HL-60/S4 treated with retinoic acid at 250 ng/mL for 4 days and 3 days (cell line): ENCODE data around the gene SRA1.

Source experiments
- in situ Hi-C: fragments of 300-500 bp; cut with MboI; formaldehyde crosslinking; loops from 2 replicates; pipeline ENCODE4 v1.7.0; 2022; ENCODE audit warnings: low sequenced_read_pairs

The SRA1 gene

DNA sequence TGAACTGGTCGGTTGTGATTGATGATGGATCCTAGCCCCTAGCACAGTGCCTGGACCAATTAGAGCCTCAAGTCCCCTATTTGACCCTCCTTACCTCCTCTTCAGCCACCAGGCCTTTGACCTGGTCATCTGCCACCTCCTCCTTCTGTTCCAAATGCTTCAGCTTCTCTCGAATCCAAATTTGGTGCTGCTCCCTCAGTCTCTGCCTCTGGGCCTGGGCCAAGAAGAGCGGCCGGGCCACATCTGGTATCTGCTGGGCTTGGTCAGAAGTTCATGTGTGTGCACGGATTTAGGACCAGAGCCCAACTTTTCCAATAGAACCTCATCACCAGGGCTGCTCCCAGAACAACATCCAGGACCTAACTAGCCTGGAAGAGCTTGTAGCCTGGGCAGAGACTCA, 13.8 kb upstream of the SRA1 start:
- in situ Hi-C loops = no loop called here

DNA sequence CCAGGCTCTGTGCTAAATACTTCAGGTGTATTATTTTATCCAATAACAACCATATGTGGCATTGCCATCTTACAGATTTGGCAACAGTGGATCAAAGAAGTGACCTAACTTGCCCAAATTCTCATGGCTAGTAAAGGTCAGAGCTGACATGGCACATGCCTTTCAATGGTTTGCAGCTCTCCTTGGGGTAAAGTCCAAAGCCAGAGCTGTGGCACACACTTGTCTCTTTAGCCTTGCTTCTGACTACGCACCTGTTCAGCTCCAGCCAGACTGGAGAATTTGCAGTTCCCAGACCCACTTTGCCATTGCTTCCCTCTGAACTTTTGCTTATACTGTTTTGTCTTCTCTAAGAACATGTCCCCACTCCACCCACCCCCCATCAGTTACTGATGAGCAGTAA, 13.2 kb upstream of the SRA1 start:
- in situ Hi-C loops = no loop called here

DNA sequence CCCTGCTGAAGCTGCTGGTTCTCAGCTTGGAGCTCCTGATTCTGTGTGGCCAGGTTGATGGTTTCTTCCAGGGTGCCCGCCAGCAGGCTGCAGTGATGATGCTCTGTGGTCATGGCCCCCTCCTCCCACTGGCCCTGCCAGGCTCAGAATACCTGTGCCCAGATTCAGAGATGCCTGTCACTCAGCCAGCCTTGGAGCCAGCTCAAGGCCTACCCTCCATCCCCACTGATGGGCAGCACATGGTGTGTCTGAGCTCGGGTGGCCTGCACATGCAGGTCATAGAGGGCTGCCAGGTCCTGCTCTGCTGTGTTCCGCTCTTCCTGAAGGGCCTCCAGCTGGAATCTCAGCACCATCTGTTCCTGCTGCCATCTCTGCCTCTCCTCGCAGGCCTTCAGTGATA, 12.8 kb upstream of the SRA1 start:
- in situ Hi-C loops = no loop called here

DNA sequence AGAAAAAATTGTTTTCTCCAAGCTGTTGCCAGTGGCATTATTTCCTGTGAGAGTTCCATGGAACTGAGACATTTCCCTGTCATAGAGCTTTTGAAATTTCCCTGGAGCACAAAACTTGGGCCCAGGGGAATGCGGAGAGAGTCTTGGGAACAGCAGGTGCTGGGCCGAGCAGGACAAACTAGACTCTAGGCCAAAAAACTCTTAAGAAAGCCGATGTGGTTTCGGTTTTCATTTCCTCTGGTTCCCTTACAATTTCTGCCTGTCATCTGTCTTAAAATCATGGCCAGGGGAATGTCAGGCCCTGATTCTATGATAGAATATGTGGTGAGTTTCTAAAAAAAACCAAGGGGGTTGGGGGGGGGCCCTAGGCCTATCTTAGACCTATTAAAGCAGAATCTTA, 11.9 kb upstream of the SRA1 start:
- in situ Hi-C loops = no loop called here

DNA sequence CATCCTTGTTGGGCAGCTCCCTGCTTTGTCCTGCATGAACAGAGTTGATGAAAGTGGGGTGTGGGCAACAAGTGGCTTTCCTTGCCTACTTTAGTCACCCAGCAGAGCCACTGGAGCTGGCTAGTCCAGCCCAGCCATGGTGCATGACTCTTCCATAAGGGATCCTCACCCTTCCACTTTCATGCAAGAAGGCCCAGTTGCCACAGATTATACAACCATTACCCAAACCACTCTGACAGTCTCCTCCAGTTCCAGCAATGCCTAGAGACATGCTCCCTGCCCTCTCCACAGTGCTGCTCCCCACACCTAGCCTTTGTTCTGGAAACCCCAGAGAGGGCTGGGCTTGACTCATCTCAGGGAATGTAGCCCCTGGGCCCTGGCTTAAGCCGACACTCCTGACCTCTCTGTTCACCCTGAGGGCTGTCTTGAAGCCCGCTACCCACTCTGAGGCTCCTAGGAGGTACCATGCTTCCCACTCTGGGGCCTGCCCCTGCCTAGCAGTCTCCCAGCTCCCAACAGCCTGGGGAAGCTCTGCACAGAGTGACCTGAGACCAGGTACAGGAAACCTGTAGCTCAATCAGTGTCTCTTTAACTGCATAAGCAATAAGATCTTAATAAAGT, 11.3 kb upstream of the SRA1 start:
- in situ Hi-C loops = no loop called here

DNA sequence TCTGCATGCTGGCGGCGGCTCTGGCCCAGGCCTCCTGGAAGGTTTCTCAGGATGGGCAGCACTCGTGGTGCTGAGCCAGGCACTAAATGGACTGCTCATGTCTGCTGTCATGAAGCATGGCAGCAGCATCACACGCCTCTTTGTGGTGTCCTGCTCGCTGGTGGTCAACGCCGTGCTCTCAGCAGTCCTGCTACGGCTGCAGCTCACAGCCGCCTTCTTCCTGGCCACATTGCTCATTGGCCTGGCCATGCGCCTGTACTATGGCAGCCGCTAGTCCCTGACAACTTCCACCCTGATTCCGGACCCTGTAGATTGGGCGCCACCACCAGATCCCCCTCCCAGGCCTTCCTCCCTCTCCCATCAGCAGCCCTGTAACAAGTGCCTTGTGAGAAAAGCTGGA, 10.6 kb upstream of the SRA1 start:
- in situ Hi-C loops = no loop called here

DNA sequence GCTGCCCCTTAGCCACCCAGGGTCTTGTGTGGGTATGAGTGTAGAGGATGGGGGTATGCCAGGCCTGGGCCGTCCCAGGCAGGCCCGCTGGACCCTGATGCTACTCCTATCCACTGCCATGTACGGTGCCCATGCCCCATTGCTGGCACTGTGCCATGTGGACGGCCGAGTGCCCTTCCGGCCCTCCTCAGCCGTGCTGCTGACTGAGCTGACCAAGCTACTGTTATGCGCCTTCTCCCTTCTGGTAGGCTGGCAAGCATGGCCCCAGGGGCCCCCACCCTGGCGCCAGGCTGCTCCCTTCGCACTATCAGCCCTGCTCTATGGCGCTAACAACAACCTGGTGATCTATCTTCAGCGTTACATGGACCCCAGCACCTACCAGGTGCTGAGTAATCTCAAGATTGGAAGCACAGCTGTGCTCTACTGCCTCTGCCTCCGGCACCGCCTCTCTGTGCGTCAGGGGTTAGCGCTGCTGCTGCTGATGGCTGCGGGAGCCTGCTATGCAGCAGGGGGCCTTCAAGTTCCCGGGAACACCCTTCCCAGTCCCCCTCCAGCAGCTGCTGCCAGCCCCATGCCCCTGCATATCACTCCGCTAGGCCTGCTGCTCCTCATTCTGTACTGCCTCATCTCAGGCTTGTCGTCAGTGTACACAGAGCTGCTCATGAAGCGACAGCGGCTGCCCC, 10.0 kb upstream of the SRA1 start:
- in situ Hi-C loops = no loop called here

DNA sequence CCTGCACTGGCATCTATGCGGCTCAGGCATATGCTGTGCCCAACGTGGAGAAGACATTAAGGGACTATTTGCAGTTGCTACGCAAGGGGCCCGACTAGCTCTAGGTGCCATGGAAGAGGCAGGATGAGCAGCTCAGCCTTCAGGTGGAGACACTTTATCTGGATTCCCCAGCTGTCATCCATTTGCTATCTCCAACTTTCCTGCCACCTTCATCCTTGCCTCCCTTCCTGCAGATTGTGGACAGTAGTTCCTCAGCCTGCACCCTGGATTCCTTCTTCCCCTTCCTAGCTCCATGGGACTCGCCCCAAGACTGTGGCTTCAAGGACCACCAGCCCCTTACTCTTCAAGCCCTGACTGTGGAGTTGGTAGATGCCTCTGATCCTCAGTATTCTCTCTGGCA, 9.4 kb upstream of the SRA1 start:
- in situ Hi-C loops = no loop called here

DNA sequence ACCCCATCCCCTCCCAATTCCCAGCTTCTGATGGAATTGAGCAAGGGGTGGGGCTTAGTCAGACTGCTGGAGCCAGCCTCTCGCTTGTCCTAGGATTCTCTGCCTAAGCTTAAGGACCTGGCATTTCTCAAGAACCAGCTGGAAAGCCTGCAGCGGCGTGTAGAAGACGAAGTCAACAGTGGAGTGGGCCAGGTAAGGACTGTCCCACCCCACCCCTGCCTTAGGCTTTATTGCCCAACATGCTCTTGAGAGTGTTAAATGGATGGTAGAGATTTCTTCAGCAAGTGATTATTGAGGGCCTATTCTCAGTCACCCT, 8.5 kb upstream of the SRA1 start:
- in situ Hi-C loops = no loop called here

DNA sequence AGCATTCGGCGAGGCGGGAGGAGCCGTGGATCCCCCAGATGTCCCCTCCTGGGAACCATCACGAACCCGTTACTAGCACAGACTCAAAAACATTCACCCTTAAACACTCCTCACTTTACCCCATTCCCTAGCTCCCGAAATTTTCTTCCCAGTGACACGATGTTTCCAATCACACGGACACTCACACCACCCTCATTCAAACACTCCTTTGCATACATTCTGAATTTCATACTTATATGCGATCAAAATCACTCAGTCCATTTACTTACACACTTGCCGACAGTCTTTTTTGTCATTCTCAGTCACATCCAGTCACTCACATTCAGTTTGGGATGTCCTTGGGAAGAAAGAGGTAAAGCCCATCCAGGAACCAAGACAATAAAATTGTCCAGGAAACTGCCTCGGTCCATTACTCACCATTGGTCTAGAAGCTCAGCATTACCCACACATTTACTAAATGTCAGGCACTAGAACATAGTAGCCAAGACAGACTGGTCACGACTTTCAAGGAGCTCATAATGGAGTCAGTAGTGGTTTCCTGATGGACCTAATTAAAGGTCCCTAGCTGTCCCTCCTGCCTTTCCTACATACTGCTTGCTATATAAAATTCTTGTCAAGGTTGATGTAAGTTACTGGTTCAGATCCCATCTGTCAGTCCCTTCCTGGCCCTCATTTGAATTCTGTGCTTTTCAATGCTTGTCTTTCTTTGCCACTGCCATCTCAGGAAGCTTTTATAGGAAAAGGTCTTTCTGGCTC, 7.9 kb upstream of the SRA1 start:
- in situ Hi-C loops = no loop called here

DNA sequence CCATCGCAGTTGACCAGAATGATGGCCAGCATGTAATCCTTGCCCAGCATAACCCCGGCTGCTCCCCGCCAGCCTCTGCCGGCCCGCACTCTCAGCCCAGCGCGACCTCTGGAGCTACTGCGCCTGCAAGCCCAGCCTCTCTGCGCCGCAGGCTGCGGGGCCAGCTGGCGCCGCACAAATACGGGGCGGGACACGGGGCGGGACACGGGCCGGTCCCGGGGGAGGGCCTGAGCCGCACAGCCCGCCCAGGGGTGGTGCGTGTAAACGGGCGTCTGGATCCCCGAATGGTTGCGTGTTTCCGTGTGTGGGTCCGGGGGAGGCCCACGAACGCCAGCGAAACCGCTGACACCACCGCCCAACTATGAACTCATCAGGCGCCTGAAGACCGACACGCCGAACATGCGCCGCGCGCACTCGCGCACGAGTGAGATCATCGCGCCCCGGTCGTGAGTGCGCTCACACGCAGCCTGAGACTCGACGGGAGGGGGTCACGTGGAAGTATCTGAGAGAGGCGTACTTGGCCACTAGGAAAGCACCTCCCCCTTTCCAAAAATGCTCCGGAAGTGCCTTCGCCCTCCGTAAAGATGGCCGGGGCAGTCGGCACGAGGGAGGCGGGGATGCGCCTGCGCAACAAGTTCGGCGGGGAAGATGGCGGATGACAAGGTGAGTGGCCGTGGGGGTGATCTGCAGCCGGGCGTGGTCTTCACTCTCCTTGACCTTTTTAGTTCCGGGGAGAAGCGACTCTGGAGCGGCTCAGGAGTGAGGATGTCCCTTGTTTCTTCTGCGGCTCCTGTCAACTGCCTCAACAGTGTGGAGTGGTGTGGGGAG, 7.1 kb upstream of the SRA1 start, which contains the start of the genes APBB3 and SLC35A4:
Gene APBB3 (minus strand): TSS at position 403 of the 828 bp plus-strand sequence. CDS start 353 bp downstream, at position 50.
Gene SLC35A4 (plus strand): TSS at position 633 of the 828 bp plus-strand sequence. CDS start 2,342 bp downstream, outside the sequence.
- in situ Hi-C loops = no loop called here

DNA sequence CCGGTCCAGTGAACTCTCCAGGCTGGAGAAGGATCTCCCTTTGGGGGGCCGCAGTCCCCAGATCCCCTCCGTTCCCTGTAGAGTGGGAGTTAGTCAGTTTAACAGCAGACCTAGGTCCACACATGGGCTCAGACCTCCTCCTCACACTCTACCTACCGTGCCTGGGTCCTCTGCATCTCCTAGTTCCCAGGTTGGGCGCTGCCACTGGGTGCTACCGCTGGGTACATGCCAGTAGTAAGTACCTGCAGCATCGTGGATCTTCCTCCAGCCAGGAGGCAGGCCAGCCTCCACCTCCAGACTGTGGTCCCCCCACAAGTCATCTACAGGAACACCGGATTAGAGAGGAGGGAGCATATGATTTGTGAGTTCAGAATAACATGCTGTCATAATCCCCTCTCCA, 6.3 kb upstream of the SRA1 start:
- in situ Hi-C loops = no loop called here

DNA sequence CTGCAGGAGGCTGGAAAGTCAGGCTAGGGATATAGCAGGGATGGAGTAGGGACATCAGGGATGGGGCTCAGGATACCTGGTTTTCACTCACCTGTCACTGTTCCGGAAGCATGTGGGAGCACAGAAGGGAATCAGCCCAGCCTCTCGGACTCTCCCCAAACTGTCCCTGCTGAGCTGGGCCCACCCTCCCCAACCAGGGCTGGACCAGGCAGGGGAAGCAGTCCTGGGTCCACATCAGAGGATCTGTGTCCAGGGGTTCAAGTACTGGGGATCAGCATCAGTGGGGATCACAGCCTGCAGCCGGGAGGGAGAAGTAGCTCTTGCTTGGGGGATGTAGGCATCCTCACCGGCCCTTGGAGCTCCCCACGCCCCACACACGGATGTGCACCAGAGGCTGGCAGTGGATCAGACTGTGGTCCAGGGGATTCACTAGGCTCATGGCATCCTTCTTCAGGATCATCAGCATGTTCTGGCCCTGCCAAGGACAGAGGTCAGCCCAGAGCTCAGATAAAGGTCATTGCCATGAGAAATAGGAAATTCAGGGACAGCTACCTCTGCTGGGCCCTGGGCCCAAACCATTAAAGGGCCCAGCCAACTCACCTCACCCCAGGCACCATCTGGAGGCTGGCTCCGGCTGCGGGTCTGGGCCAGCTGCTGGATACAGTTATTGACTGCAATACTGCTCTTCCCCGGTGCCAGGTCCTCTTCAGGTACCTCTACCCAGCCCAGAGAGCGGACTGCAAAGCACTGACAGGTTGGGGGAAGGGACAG, 4.7 kb upstream of the SRA1 start:
- in situ Hi-C loops = no loop called here

DNA sequence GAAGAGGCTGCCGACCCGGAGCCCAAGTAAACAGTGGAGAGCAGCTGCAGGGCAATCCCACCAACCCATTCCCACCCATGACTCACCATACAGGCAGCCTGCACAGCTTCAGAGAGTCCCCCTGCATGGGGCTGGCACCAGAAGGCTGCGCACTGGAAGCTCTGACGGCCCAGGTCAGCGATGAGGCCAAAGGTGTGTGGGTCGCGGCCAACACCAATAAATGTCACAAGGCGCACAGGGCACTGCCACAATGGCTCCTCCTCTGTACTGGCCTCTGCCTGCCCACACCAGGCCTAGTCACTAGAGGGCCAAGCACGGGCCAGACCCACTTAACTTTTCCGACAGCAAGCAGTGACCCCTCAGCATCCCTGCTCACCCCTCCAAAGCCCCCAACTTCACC, 3.0 kb upstream of the SRA1 start:
- in situ Hi-C loops = no loop called here

DNA sequence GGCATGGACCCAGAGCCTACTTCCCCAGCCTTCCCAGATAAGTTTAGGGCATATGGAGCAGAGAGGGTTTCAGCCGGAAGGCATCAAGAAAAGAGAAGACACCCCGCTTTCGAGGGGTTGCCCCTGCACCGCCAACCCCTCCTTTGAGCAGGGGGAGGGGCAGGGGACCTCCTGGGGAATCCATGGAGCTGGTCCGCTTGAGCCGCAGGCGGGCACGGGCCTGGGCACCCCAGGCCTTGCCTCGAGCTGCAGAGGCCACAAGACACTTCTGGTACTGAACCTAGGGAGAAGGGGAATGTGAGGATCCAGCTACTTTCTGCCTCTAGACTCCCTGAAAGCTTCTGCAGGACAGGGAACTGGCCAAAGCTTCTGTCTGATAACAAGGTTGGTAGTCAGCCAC, 1.3 kb upstream of the SRA1 start:
- in situ Hi-C loops = no loop called here

DNA sequence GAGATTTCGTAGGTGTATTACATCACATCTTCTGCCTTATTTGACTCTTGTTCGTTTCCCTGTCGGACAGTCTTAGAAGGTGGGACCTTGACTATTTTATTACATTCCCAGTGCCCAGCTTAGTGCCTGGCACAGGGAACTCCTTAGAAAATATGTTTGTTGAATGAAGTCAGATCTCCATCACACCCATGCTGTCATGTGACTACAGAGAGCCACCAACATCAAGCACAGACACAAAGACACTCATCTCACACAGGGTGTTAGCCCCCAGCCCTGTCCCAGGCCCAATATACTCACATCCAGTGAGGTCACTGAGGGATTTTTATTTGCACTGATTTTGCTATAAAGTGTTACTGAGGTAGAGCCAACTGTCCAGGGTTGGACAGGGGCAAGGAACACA, 692 bp upstream of the SRA1 start:
- in situ Hi-C loops = no loop called here

DNA sequence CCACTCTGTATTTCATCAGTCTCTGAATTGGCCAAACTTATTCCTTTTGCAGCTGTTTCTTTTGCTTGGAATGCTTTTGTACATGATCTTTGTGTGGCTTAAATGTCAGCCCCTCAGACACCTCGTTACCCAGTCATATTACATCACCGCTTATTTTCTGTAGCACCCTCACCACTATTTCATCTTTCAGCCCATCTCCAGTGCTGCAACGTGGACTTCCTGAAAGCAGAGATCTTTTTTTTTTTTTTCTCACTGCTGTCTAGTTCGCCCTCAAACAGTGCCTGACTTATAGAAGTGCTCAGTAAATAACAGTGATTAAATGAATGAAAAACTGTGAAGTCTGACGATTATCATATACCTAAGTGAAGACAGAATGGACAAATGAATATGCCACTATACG, 835 bp downstream of the SRA1 start:
- in situ Hi-C loops = no loop called here

DNA sequence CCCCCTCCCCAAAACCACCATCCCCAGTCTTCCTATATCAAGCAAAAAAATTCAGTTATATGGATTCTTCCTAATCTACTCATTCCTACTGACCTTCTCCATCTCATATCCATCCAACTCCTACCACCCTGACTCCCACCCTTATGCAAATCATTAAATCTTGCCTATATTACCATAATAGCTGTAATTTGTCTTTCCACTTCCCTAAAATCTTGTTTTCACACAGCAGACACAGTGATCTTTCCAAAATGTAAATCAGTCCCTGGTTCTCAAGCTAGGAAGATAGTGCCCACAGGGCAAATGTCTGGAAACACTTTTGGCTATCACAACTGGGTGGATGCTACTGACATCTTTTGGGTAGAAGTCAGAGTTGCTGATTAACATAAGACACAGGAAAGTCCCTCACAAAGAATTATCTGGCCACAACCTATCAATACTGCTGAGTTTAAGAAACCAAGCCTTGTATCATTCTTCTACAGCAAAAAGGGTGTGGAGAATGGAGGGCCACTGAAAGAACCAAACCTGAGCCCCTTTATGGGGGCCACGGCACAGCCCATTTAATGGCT, 1.4 kb downstream of the SRA1 start:
- in situ Hi-C loops = no loop called here

DNA sequence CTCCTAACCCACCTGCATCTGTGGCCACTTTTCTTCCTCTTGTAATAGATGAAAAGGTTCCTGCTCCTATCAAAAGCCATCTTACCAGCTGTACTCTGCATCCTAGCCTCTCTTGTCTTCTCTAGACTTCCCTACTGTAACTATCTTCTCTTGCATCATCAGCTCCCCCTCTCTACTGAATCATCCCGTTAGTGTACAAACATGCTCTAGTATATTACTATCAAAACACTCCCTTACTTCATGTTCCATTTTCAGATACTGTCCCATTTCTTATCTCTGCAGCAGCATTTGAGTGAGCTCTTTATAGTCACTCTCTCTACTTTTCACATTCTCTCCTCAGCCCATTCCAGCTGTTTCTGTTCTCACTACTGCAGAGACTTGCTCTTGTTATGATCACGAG, 2.8 kb downstream of the SRA1 start:
- in situ Hi-C loops = no loop called here

DNA sequence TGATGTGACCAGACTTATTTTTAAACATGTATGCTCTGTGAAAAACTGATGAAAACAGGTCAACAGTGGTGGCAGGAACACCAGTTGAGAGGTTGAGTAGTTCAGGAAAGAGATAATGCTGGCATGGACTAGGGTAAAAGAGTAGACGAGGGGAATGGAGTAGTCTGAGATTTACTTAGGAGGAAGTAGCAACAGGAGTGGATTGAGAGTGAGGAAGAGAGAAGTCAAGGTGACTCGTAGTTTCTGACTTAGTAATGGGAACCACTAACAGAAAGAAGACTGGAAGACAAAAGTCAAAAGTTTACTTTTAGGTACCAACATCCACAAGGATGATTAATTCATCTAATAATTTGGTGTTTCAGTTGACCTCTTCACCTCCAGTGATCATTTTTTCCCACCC, 3.6 kb downstream of the SRA1 start:
- in situ Hi-C loops = no loop called here
